Trophoblast cell (in vitro differentiated cells and primary cell): ENCODE results near the gene KLHL36.

ENCODE experiments used
- DNase-seq, 2 donors: peaks; one replicate each; pipeline ENCODE4 v3.0.0-alpha.2; 2016
- H2AFZ ChIP-seq: 2 replicates; pipeline ENCODE4 v1.6.1; 2013; ENCODE audit warnings: low read length, moderate library complexity, mild to moderate bottlenecking; ENCODE audit not compliant: insufficient read depth, poor library complexity
- H2AK5ac ChIP-seq: 2 replicates; pipeline ENCODE4 v1.6.1; 2013; ENCODE audit warnings: mild to moderate bottlenecking, low read length
- H2BK120ac ChIP-seq: 2 replicates; pipeline ENCODE4 v1.6.1; 2013; ENCODE audit warnings: low read length, mild to moderate bottlenecking, moderate library complexity; ENCODE audit not compliant: insufficient read depth, poor library complexity
- H2BK12ac ChIP-seq: 2 replicates; pipeline ENCODE4 v1.6.1; 2013; ENCODE audit warnings: mild to moderate bottlenecking, low read length, moderate library complexity
- H2BK5ac ChIP-seq: 2 replicates; pipeline ENCODE4 v1.6.1; 2013; ENCODE audit warnings: low read length, low read depth, moderate library complexity, mild to moderate bottlenecking; ENCODE audit not compliant: poor library complexity
- H3K14ac ChIP-seq: 2 replicates; pipeline ENCODE4 v1.6.1; 2013; ENCODE audit warnings: mild to moderate bottlenecking, low read length
- H3K18ac ChIP-seq: 2 replicates; pipeline ENCODE4 v1.6.1; 2013; ENCODE audit warnings: mild to moderate bottlenecking, low read length
- H3K23ac ChIP-seq: 2 replicates; pipeline ENCODE4 v1.6.1; 2013; ENCODE audit warnings: low read length
- H3K27ac ChIP-seq: 2 replicates; pipeline ENCODE4 v1.5.1; 2013; ENCODE audit warnings: low read depth, mild to moderate bottlenecking, inconsistent platforms, low read length, moderate library complexity
- H3K27me3 ChIP-seq: 2 replicates; pipeline ENCODE4 v1.6.1; 2013; ENCODE audit warnings: inconsistent platforms, mild to moderate bottlenecking, low read length, moderate library complexity; ENCODE audit not compliant: insufficient read depth
- H3K36me3 ChIP-seq, 2 experiments: 1 replicate in 1 of 2; 2 replicates in 1 of 2; pipeline ENCODE4 v1.6.1; 2013; ENCODE audit warnings: low read length in 2 of 2, mild to moderate bottlenecking in 2 of 2, moderate library complexity in 1 of 2; ENCODE audit not compliant: insufficient read depth in 2 of 2, control insufficient read depth in 1 of 2
- H3K4ac ChIP-seq: 2 replicates; pipeline ENCODE4 v1.6.1; 2013; ENCODE audit warnings: low read depth, mild to moderate bottlenecking, low read length, moderate library complexity
- H3K4me1 ChIP-seq, 2 experiments: 1 replicate in 1 of 2; 2 replicates in 1 of 2; pipeline ENCODE4 v1.6.1; 2013; ENCODE audit warnings: low read length in 2 of 2, mild to moderate bottlenecking in 2 of 2, moderate library complexity in 1 of 2; ENCODE audit not compliant: insufficient read depth in 2 of 2, control insufficient read depth in 1 of 2
- H3K4me2 ChIP-seq: 2 replicates; pipeline ENCODE4 v1.6.1; 2013; ENCODE audit warnings: inconsistent platforms, mild to moderate bottlenecking, low read length, moderate library complexity
- H3K4me3 ChIP-seq: 2 replicates; pipeline ENCODE4 v1.5.1; 2013; ENCODE audit warnings: mild to moderate bottlenecking, low read depth, low read length, inconsistent platforms
- H3K79me1 ChIP-seq: one replicate; pipeline ENCODE4 v1.6.1; 2013; ENCODE audit warnings: low read length
- H3K79me2 ChIP-seq: 2 replicates; pipeline ENCODE4 v1.6.1; 2013; ENCODE audit warnings: low read length, mild to moderate bottlenecking; ENCODE audit not compliant: control insufficient read depth, insufficient read depth, poor library complexity
- H3K9ac ChIP-seq: 2 replicates; pipeline ENCODE4 v1.6.1; 2013; ENCODE audit warnings: mild to moderate bottlenecking, low read length
- H3K9me3 ChIP-seq: 2 replicates; pipeline ENCODE4 v1.6.1; 2013; ENCODE audit warnings: low read depth, mild to moderate bottlenecking, control low read depth, inconsistent platforms, low read length; ENCODE audit not compliant: insufficient read depth
- H4K12ac ChIP-seq: 2 replicates; pipeline ENCODE4 v1.6.1; 2013; ENCODE audit warnings: low read depth, mild to moderate bottlenecking, low read length, moderate library complexity
- H4K8ac ChIP-seq: 2 replicates; pipeline ENCODE4 v1.6.1; 2013; ENCODE audit warnings: low read depth, mild to moderate bottlenecking, low read length, moderate library complexity
- H4K91ac ChIP-seq: one replicate; pipeline ENCODE4 v1.6.1; 2013; ENCODE audit warnings: low read depth, mild to moderate bottlenecking, low read length, moderate library complexity
- WGBS: extraction: QIAGEN DNeasy Blood & Tissue Kit; methylation state at CpG from one replicate; pipeline ENCODE4 v1.1.7; 2013; ENCODE audit warnings: missing lambda C conversion rate; ENCODE audit not compliant: insufficient read length, insufficient coverage; ENCODE audit errors: extremely low coverage; 5-methylcytosine and 5-hydroxymethylcytosine counted together

KLHL36 gene

GRCh38 chr16:84613408-84614072 is 34.8 kb upstream of the KLHL36 start:
- Histone ChIP-seq H3K14ac (no peak overlapping the region), H3K79me1 (peaks cover 8% of the 10 kb centered on the region), H3K27me3 (no peaks in the 10 kb centered on the region), H3K9ac (no peak overlapping the region), H2AK5ac (no peak overlapping the region), H3K36me3 (peaks cover 14 to 25% of the 10 kb centered on the region in 2 experiments), H3K4me1 (peaks cover 8 to 10% of the 10 kb centered on the region in 2 experiments), H3K23ac (no peak overlapping the region), H2AFZ (no peak overlapping the region), H3K4ac (no peak overlapping the region), H3K4me2 (no peak overlapping the region), H4K12ac (no peak overlapping the region), H3K79me2 (peaks cover 18% of the 10 kb centered on the region), H2BK5ac (no peak overlapping the region), H3K27ac (no peak overlapping the region), H4K8ac (no peak overlapping the region), H3K18ac (no peak overlapping the region), H2BK120ac (no peak overlapping the region), H2BK12ac (no peak overlapping the region), H3K9me3 (no peaks in the 10 kb centered on the region), H3K4me3 (no peak overlapping the region), H4K91ac (no peak overlapping the region)
- WGBS = no CpG with 5 or more reads among the region's 7 CpGs
- DNase-seq = no peak

GRCh38 chr16:84614073-84614459 is 34.2 kb upstream of the KLHL36 start:
- Histone ChIP-seq H3K27me3 (no peaks in the 10 kb centered on the region), H3K27ac (no peak overlapping the region), H3K18ac (no peak overlapping the region), H3K79me2 (peaks cover 18% of the 10 kb centered on the region), H4K91ac (no peak overlapping the region), H3K14ac (no peak overlapping the region), H3K4me1 (peaks cover 8 to 10% of the 10 kb centered on the region in 2 experiments), H4K12ac (no peak overlapping the region), H3K9me3 (no peaks in the 10 kb centered on the region), H2AFZ (no peak overlapping the region), H3K9ac (no peak overlapping the region), H2BK120ac (no peak overlapping the region), H2BK5ac (no peak overlapping the region), H2AK5ac (no peak overlapping the region), H3K36me3 (peaks cover 14 to 25% of the 10 kb centered on the region in 2 experiments), H3K4me3 (no peak overlapping the region), H3K4me2 (no peak overlapping the region), H3K4ac (no peak overlapping the region), H3K23ac (no peak overlapping the region), H4K8ac (no peak overlapping the region), H2BK12ac (no peak overlapping the region), H3K79me1 (peaks cover 10% of the 10 kb centered on the region)
- DNase-seq = no peak
- no CpG with 5 or more reads among the region's 12 CpGs for WGBS

- no peak overlapping the region for H2BK5ac ChIP-seq
- no peak overlapping the region for H2BK12ac ChIP-seq
- H3K27ac ChIP-seq = no peak overlapping the region
- no peak overlapping the region for H3K23ac ChIP-seq
- H2AFZ ChIP-seq = no peak overlapping the region
- no peak overlapping the region for H4K12ac ChIP-seq
- H3K14ac ChIP-seq = no peak overlapping the region
- no peak overlapping the region for H3K18ac ChIP-seq
- H2BK120ac ChIP-seq = no peak overlapping the region
- H3K9me3 ChIP-seq = no peaks in the 10 kb centered on the region
- H3K4me2 ChIP-seq = no peak overlapping the region
- WGBS = no CpG with 5 or more reads among the region's 3 CpGs
- no peak overlapping the region for H4K91ac ChIP-seq
- H3K4ac ChIP-seq = no peak overlapping the region
- H2AK5ac ChIP-seq = no peak overlapping the region
- no peak overlapping the region for H4K8ac ChIP-seq
- H3K4me1 ChIP-seq = peaks cover 8 to 10% of the 10 kb centered on the region in 2 experiments
- no peak overlapping the region for H3K4me3 ChIP-seq
- peaks cover 18% of the 10 kb centered on the region for H3K79me2 ChIP-seq
- DNase-seq = no peak
- H3K9ac ChIP-seq = no peak overlapping the region
- H3K36me3 ChIP-seq = peaks cover 11 to 22% of the 10 kb centered on the region in 2 experiments
- H3K79me1 ChIP-seq = peaks cover 11% of the 10 kb centered on the region
- no peaks in the 10 kb centered on the region for H3K27me3 ChIP-seq
Measured at GRCh38 chr16:84614623-84614967, 33.7 kb upstream of the KLHL36 start.

GRCh38 chr16:84614968-84615813 is 33.1 kb upstream of the KLHL36 start:
- Histone ChIP-seq H3K27ac (no peak overlapping the region), H2AK5ac (no peak overlapping the region), H3K9ac (no peak overlapping the region), H3K4me2 (no peak overlapping the region), H3K36me3 (peaks cover 11 to 22% of the 10 kb centered on the region in 2 experiments), H3K4ac (peak overlapping the region; percentile 4), H3K27me3 (no peaks in the 10 kb centered on the region), H3K14ac (no peak overlapping the region), H2BK12ac (no peak overlapping the region), H3K18ac (no peak overlapping the region), H3K9me3 (no peaks in the 10 kb centered on the region), H4K12ac (no peak overlapping the region), H4K8ac (no peak overlapping the region), H3K23ac (no peak overlapping the region), H3K79me2 (peaks cover 18% of the 10 kb centered on the region), H3K79me1 (peaks cover 13% of the 10 kb centered on the region), H3K4me1 (peaks cover 8 to 10% of the 10 kb centered on the region in 2 experiments), H4K91ac (no peak overlapping the region), H2BK5ac (no peak overlapping the region), H3K4me3 (no peak overlapping the region), H2AFZ (no peak overlapping the region), H2BK120ac (no peak overlapping the region)
- no peak for DNase-seq
- WGBS = no CpG with 5 or more reads among the region's 20 CpGs
